CD4-positive, alpha-beta T cell treated with Interleukin-10 for 1 hour (primary cell): ENCODE results near the gene NHP2.

ENCODE experiments used
- DNase-seq: peaks from one replicate; pipeline ENCODE4 v3.0.0-alpha.2; 2020

NHP2 gene

DNA sequence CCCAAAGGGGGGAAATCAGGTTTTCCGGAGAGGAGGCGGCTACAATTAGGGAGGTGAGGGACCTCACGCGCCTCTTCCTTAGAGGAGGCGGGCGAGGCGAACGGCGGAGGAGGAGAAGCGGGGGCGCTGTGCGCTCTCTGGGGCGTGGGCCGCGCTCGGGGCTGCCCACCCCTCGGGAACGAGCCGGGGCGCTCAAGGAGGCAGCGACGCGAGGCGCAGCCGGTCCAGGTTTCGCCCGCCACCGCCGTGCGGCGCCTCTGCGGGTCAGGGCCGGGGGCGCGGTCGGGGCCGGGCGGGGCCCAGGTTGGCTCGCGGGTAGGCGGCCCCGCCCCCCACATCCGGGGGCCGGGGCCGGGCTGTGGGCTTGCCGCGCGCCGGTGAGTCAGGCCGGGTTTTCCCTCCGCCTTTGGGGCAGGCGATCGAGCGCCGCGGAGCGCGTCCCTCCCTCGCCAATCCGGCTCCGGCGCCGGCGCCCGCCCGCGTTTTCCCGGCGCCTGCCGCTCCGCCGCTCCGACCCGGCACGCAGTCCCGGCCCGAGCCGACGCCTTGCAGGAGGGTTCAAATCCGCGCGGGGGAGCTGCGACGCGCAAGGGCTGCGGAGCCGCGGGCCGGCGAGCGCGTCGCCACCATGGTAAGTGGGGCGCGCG is 40.4 kb downstream of the NHP2 start, which contains the start of gene N4BP3:
N4BP3 (plus strand) TSS at position 392 of the 647 bp plus-strand sequence. CDS start 6,052 bp downstream, outside the sequence.
- DNase-seq: peak; percentile 85

DNA sequence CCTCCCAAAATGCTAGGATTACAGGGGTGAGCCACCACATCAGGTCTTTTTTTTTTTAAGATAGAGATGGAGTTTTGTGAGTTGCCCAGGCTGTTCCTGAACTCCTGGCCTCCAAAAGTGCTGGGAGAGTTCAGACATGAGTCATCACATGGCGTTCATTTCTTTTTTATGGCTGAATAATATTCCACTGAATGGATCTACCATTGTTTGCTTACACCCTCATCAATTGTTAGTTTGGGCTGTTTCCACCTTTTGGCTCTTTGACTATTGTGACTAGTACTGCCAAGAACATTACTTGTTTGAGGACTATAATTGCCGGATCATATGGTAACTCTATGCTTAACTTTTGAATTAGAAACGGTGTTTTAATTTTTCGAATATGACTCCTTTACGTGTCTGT is 41.1 kb downstream of the NHP2 start:
- DNase-seq: no peak

DNA sequence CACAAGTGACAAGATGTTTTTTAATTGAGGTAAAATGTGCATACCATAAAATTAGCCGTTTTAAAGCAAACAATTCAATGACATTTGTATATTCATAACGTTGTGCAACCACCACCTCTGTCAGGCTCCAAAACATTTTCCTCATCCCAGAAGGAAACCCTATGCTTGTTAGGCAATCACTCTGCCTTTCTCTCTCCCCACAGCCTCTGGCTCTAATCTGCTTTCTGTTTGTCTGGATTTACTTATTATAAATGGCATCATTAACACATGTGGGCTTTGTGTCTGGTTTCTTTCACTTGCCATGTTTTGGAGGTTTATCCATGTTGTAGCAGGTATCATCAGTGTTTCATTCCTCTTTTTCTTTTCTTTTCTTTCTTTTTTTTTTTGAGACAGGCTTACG is 41.8 kb downstream of the NHP2 start:
- DNase-seq: no peak

DNA sequence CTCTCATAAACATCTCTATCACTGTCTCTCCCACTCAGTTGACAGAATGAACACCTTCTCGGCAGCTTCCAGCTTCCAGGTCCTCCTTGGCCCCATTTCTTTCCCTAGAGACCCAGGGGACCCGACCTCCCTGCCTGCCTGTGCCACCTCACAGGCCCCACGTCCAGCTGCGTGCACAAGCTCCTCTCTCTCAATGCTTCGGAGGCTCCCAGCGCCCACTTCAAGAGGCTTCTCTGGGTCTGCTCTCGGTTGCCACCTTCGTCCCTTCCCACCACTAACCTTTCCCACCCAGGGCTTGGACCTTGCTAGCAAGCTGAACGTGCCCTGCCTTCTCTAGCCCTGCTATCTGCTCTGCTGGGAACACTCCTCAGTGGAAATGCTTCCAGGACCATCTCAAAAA is 43.2 kb downstream of the NHP2 start:
- no peak for DNase-seq

DNA sequence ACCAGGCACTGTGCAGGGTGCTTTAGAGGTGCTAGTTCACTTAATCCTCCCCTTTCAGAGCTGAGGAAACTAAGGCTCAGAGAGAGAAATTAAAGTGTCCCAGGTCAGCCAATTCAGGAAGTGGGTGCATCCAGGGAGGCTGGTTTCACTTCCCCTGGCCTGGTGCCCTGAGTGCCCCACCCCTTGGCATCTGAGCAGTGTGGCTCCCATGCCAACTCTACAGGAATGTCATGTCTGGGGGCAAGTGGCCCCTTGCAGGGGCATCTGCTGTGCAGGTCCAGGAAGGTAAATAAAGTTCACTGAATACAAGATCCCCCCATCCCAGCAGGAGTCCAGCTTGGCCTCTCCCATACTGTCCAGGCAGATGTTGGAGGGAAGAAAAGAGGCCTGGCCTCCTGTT is 44.7 kb downstream of the NHP2 start:
- no peak for DNase-seq

DNA sequence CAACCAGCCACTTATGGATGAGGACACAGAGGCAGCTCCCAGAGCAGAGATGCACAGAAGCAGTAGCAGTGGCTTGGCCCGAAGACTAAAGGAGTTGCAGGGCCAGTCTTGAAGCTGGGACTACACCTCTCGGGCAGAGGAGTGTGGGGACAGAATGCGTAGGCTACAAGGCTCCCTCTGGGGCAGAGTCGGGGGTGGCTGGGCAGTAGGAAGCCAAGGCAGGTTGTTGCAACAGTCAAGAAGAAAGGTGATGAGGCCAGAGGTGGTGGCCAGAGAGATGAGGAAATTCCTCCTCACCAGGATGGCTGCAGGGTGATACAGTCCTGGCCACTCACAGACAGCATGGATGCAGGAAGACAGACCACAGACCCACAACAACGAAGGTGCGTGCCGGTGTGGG is 45.2 kb downstream of the NHP2 start:
- no peak for DNase-seq

DNA sequence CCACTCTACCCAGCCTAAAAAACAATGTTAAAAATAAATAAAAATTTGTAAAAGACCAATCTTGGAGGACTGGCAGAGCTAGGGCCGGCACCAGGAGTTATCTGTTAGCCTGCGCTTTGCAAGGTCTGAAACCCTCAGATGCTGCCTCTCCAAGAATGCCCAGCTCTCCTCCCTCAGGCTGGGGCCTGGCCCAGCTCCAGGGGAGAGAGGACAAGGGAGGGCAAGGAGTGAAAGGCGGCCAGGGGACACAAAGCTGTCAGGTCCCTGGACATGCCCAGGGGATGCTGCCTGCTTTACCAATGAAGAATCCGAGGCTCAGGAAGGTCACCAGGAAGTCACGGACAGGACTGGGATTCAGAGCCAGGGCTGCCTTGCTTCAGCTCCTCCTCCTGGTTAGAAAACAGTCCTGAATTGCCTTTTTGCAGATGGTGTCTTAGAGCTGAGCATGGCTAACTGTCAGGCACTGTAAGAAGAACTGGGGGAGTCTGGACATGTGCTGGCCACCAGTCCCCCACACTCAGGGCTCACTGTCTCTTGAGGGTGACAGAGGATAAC is 45.9 kb downstream of the NHP2 start:
- no peak for DNase-seq

DNA sequence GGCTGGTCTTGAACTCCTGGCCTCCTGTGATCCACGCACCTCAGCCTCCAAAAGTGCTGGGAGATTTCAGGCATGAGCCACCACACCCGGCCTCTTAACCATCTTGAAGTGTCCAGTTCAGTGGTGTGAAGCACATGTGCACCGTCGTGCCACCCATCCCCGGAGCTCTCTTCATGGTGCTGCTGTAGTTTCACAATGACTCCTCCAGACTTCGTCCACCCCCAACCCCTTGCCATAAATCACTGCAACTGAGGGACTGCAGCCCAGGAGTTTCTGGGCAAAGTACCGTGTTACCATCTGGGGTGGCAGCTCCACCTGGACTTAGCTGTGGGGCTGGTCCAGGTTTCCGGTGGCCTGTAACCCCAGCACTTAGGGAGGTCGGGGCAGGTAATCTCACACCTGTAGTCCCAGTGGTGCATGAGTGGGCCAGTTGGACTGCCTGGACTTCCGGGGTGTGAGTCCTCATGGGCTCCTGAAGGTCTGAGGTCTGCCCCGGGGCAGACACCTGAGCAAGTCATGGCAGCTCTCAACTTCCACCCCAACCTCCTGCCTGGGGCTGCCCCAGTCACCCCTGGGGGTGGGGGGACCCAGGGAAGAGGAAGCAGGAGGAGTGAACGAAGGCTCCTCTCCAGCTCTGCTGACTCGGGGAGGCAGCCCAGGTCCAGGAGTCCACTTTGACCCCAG is 47.0 kb downstream of the NHP2 start:
- no peak for DNase-seq

DNA sequence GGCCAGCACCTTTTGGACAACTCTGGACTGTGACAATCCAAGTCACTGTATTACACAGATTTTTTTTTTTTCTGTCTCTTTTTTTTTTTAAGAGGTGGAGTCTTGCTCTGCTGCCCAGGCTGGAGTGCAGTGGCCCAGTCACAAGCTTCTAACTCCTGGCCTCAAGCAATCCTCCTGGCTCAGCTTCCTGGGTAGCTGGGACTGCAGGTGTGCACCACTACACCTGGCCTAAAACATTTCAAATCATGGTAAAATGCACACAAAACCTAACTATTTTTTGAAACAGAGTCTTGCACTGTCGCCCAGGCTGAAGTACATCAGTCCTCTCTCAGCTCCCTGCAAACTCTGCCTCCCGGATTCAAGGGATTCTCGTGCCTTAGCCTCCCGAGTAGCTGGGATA is 47.6 kb downstream of the NHP2 start:
- no peak for DNase-seq

DNA sequence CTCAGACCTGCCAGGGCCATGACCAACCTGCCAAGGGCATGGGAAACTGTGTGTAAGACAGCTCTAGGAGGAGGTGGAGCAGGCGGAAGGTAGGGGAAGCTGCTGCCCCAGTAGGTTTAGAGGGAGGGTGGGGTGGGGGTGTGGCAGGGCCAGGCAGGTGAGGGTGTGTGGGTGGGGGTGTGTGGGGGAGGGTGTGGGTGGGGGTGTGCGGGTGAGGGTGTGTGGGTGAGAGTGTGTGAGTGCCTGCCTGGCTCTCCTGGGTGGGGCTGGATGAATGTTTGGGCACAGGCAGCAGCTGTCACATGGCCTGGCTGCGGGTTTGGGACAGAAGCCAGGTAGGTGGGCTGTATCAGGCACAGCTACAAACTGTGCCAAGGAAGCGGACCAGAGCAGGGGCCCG is 49.2 kb downstream of the NHP2 start:
- no peak for DNase-seq

DNA sequence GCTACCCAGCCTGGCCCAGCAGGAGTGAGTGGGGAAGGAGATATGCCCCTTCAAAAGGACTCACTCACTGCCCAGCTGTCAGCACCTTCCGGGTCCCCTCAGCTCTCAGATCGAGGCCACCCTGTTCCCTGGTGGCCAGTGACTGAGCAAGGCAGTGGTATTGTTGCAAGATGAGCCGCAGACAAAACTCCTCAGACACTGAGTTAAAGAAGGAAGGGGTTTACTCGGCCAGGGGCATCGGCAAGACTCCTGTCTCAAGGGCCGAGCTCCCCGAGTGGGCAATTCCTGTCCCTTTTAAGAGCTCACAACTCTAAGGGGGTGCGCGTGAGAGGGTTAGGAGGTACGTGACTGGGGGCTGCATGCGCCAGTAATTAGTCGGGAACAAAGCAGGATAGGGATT is 50.1 kb downstream of the NHP2 start:
- no peak for DNase-seq
